WTC11 (cell line): ENCODE results near the gene DENND1B. TPM values are rescaled to one million over a fixed set of nuclear protein-coding genes. Genes with fewer than 3 reads are reported as not detected.

Source experiments
- ATAC-seq: fragments of 200-7000 bp; cut with Tn5 transposase; 2 replicates; pipeline ENCODE4 v1.10.0; 2021; ENCODE audit warnings: mild to moderate bottlenecking, moderate library complexity
- CTCF ChIA-PET: fragments of 300-600 bp; sonication (Branson Sonifier 250); formaldehyde crosslinking; loops from one replicate; lab custom pipeline; 2021; ENCODE audit warnings: antibody characterized with exemption; lab: Charles Lee
- POLR2A ChIA-PET: fragments of 350-600 bp; sonication (Branson Sonifier 250); formaldehyde crosslinking; loops from one replicate; lab custom pipeline; 2021; ENCODE audit warnings: antibody characterized with exemption; lab: Charles Lee
- DNase-seq: peaks from one replicate; pipeline ENCODE4 v3.0.0; 2021; ENCODE audit warnings: low spot score
- H3K27ac Mint-ChIP-seq: 2 replicates; pipeline ENCODE4 v1.8.0; 2021; ENCODE audit warnings: mixed read lengths
- H3K27me3 Mint-ChIP-seq: 2 replicates; pipeline ENCODE4 v1.8.0; 2021; ENCODE audit warnings: low read depth, mild to moderate bottlenecking, moderate library complexity, mixed read lengths
- H3K36me3 Mint-ChIP-seq: 2 replicates; pipeline ENCODE4 v1.8.0; 2021; ENCODE audit warnings: mixed read lengths
- H3K4me1 Mint-ChIP-seq: 2 replicates; pipeline ENCODE4 v1.8.0; 2022; ENCODE audit warnings: mixed read lengths
- H3K4me3 Mint-ChIP-seq: 2 replicates; pipeline ENCODE4 v1.8.0; 2021; ENCODE audit warnings: mild to moderate bottlenecking, moderate library complexity, mixed read lengths
- H3K9me3 Mint-ChIP-seq: 2 replicates; pipeline ENCODE4 v1.8.0; 2021; ENCODE audit warnings: mixed read lengths
- AFF4 ChIP-seq: sonication (generic); formaldehyde crosslinking; IDR thresholded peaks from 2 replicates; pipeline ENCODE4 v1.8.1; 2023; ENCODE audit warnings: mild to moderate bottlenecking, missing genetic modification reagents, borderline replicate concordance
- AR ChIP-seq: fragments of 250-450 bp; sonication (Bioruptor Pico); IDR thresholded peaks from 2 replicates; pipeline ENCODE4 v1.9.0; 2021; ENCODE audit warnings: mild to moderate bottlenecking
- EMX1 ChIP-seq: fragments of 250-450 bp; sonication (Bioruptor Pico); IDR thresholded peaks from 2 replicates; pipeline ENCODE4 v1.8.0; 2021; ENCODE audit warnings: mild to moderate bottlenecking
- ESRRA ChIP-seq: sonication (generic); formaldehyde crosslinking; IDR thresholded peaks from 2 replicates; pipeline ENCODE4 v1.8.1; 2022; ENCODE audit warnings: mild to moderate bottlenecking, missing genetic modification reagents, borderline replicate concordance
- ETV6 ChIP-seq: sonication (generic); formaldehyde crosslinking; IDR thresholded peaks from 2 replicates; pipeline ENCODE4 v1.8.1; 2022; ENCODE audit warnings: mild to moderate bottlenecking, missing genetic modification reagents
- GRHL2 ChIP-seq: fragments of 250-450 bp; sonication (Bioruptor Pico); IDR thresholded peaks from 2 replicates; pipeline ENCODE4 v1.8.0; 2022; ENCODE audit warnings: mild to moderate bottlenecking, moderate library complexity; ENCODE audit not compliant: insufficient replicate concordance, severe bottlenecking
- HMGA2 ChIP-seq: fragments of 250-450 bp; sonication (Bioruptor Pico); IDR thresholded peaks from 2 replicates; pipeline ENCODE4 v1.4.0; 2021; ENCODE audit warnings: mild to moderate bottlenecking, moderate library complexity
- HMGXB4 ChIP-seq: sonication (generic); formaldehyde crosslinking; IDR thresholded peaks from 2 replicates; pipeline ENCODE4 v1.8.1; 2023; ENCODE audit warnings: mild to moderate bottlenecking, moderate library complexity, missing genetic modification reagents
- MXD4 ChIP-seq: fragments of 250-450 bp; sonication (Bioruptor Pico); IDR thresholded peaks from 2 replicates; pipeline ENCODE4 v1.8.0; 2021; ENCODE audit warnings: mild to moderate bottlenecking, moderate library complexity, borderline replicate concordance
- NFYB ChIP-seq: sonication (generic); formaldehyde crosslinking; conservative IDR thresholded peaks from 2 replicates; pipeline ENCODE4 v1.8.0; 2022; ENCODE audit warnings: low read depth, missing genetic modification reagents
- PRDM15 ChIP-seq: sonication (generic); formaldehyde crosslinking; IDR thresholded peaks from 2 replicates; pipeline ENCODE4 v1.8.0; 2022; ENCODE audit warnings: missing genetic modification reagents
- STAT6 ChIP-seq: sonication (generic); formaldehyde crosslinking; conservative IDR thresholded peaks from 2 replicates; pipeline ENCODE4 v1.8.1; 2023; ENCODE audit warnings: mild to moderate bottlenecking, low read depth, missing genetic modification reagents, moderate library complexity
- USF2 ChIP-seq: sonication (generic); formaldehyde crosslinking; IDR thresholded peaks from 2 replicates; pipeline ENCODE4 v1.8.1; 2023; ENCODE audit warnings: mild to moderate bottlenecking, missing genetic modification reagents, moderate library complexity
- ZBTB21 ChIP-seq: sonication (generic); formaldehyde crosslinking; IDR thresholded peaks from 2 replicates; pipeline ENCODE4 v1.8.1; 2023; ENCODE audit warnings: mild to moderate bottlenecking, missing genetic modification reagents, borderline replicate concordance
- ZNF396 ChIP-seq: fragments of 250-450 bp; sonication (Bioruptor Pico); IDR thresholded peaks from 2 replicates; pipeline ENCODE4 v1.8.0; 2021; ENCODE audit warnings: mild to moderate bottlenecking, moderate library complexity, borderline replicate concordance
- ZNF512 ChIP-seq: sonication (generic); formaldehyde crosslinking; IDR thresholded peaks from 2 replicates; pipeline ENCODE4 v1.8.1; 2022; ENCODE audit warnings: missing genetic modification reagents, borderline replicate concordance
- total RNA-seq: library from RNA; stranded (reverse); gene quantifications from 3 replicates; pipeline ENCODE4 v1.2.3, GENCODE V29; 2021

Gene DENND1B
- total RNA-seq, 1 experiment from 2014 or later, result 4.3 TPM

- TF ChIP-seq ZNF396 (CRISPR knock-in tag) (no peak), NFYB (CRISPR knock-in tag) (no peak), AFF4 (CRISPR knock-in tag) (no peak), USF2 (CRISPR knock-in tag) (no peak), AR (CRISPR knock-in tag) (no peak)
Observed at GRCh38 chr1:197715806-197716205, 59.5 kb downstream of the DENND1B start (continued).

- ATAC-seq (no peak), DNase-seq (no peak)
- H3K4me1 Mint-ChIP-seq, result peaks cover 2% of the 10 kb centered on the region; the same call in 1 of the 2 replicates
- no peaks in the 10 kb centered on the region for H3K27me3 Mint-ChIP-seq
- H3K4me3 Mint-ChIP-seq, result no peak overlapping the region
- peaks cover 4% of the 10 kb centered on the region; the same call in 1 of the 2 replicates for H3K9me3 Mint-ChIP-seq
- H3K36me3 Mint-ChIP-seq, result no peaks in the 10 kb centered on the region
- POLR2A ChIA-PET, result no interaction called here
- CTCF ChIA-PET, result no interaction called here
- H3K27ac Mint-ChIP-seq, result no peak overlapping the region
- TF ChIP-seq ESRRA (CRISPR knock-in tag), result no peak
- TF ChIP-seq EMX1, result no peak
- no peak for TF ChIP-seq ZNF512 (CRISPR knock-in tag)
- no peak for TF ChIP-seq GRHL2 (CRISPR knock-in tag)
- TF ChIP-seq HMGA2 (CRISPR knock-in tag), result no peak
- no peak for TF ChIP-seq PRDM15 (CRISPR knock-in tag)
- no peak for TF ChIP-seq USF2 (CRISPR knock-in tag)
- no peak for TF ChIP-seq HMGXB4 (CRISPR knock-in tag)
- no peak for TF ChIP-seq ZBTB21
- no peak for TF ChIP-seq STAT6 (CRISPR knock-in tag)
- TF ChIP-seq ETV6, result no peak
- no peak for TF ChIP-seq MXD4
Observed at GRCh38 chr1:197706601-197707000, 68.7 kb downstream of the DENND1B start.
